Measurements from ENCODE around the gene TESK1.
A peak's percentile ranks its signal among the peaks of the same experiment; 100 is the strongest.

TESK1 gene

DNA sequence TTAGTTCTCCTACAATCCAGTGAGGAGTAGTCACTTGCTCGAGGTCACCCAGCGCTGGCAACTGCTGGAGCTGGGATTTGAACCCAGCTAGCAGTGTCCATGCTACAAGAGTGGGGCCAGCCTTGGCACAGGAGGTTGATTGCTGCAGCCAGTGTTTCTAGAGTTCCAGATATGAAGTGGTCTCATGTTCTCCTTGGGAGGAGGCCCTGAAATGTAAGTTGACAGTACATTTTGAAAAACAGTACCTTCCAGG, 53.8 kb downstream of the TESK1 start:
- peaks cover 57% of the 10 kb centered on the region for H3K4me1 ChIP-seq (ENCODE audit: control insufficient read depth, insufficient read depth, low read length)
- H3K27me3 ChIP-seq (ENCODE audit: control insufficient read depth in 1 of 2, insufficient read depth in 2 of 2, low read length in 2 of 2) = no peaks in the 10 kb centered on the region
- H3K9me3 ChIP-seq (ENCODE audit: control insufficient read depth in 2 of 2, low read length in 2 of 2) = no peaks in the 10 kb centered on the region
- peak overlapping the region; percentile 91 to 94 for H3K4me3 ChIP-seq (ENCODE audit: low read length in 2 of 2)
- peaks cover 8 to 16% of the 10 kb centered on the region in 2 donors for H3K36me3 ChIP-seq (ENCODE audit: control insufficient read depth in 2 of 2, insufficient read depth in 2 of 2, low read length in 2 of 2)
- H3K27ac ChIP-seq (ENCODE audit: low read length) = peak overlapping the region; percentile 99
- peak overlapping the region; percentile 97 to 98 for H3K9ac ChIP-seq (ENCODE audit: low read length in 2 of 2)

GRCh38 chr9:35659340-35659739, 54.3 kb downstream of the TESK1 start:
- Histone ChIP-seq H3K4me1 (ENCODE audit: control insufficient read depth, insufficient read depth, low read length) (peaks cover 61% of the 10 kb centered on the region), H3K4me3 (ENCODE audit: low read length in 2 of 2) (peak overlapping the region; percentile 91 to 94), H3K9me3 (ENCODE audit: control insufficient read depth in 2 of 2, low read length in 2 of 2) (no peaks in the 10 kb centered on the region), H3K27ac (ENCODE audit: low read length) (peak overlapping the region; percentile 99), H3K9ac (ENCODE audit: low read length in 2 of 2) (peak overlapping the region; percentile 97 to 98), H3K36me3 (ENCODE audit: control insufficient read depth in 2 of 2, insufficient read depth in 2 of 2, low read length in 2 of 2) (peaks cover 8 to 16% of the 10 kb centered on the region in 2 donors), H3K27me3 (ENCODE audit: control insufficient read depth in 1 of 2, insufficient read depth in 2 of 2, low read length in 2 of 2) (no peaks in the 10 kb centered on the region)
